Activated T-cell treated with anti-CD3 and anti-CD28 coated beads, Interleukin-2, amount 50 U/mL, for 4 hours (primary cell): ENCODE results near the gene KIAA0753. TPM values are rescaled to one million over a fixed set of nuclear protein-coding genes. Genes with fewer than 3 reads are reported as not detected.

ENCODE experiments used
- ATAC-seq, 2 donors: fragments of 200-7000 bp; cut with Tn5 transposase; one replicate each; pipeline ENCODE4 v1.10.0; 2021
- DNase-seq: peaks from one replicate; pipeline ENCODE4 v3.0.0-alpha.2; 2020
- H3K27me3 Mint-ChIP-seq: one replicate; pipeline ENCODE4 v1.8.0; 2021; ENCODE audit warnings: low read depth, mixed read lengths
- H3K36me3 Mint-ChIP-seq: one replicate; pipeline ENCODE4 v1.8.0; 2022; ENCODE audit warnings: mixed read lengths; ENCODE audit not compliant: insufficient read depth
- H3K4me1 Mint-ChIP-seq: one replicate; pipeline ENCODE4 v1.8.0; 2021; ENCODE audit warnings: low read depth, mixed read lengths
- H3K4me3 Mint-ChIP-seq: one replicate; pipeline ENCODE4 v1.8.0; 2021; ENCODE audit warnings: mild to moderate bottlenecking, moderate library complexity, mixed read lengths
- H3K9me3 Mint-ChIP-seq: one replicate; pipeline ENCODE4 v1.8.0; 2021; ENCODE audit warnings: mixed read lengths
- total RNA-seq, 3 donors: library from RNA; stranded (reverse); gene quantifications; one replicate each; pipeline ENCODE4 v1.2.1, GENCODE V29; 2021

The KIAA0753 gene
- total RNA-seq, 3 donors from 2014 or later: 16.9 to 19.2 (median 17.1) TPM

DNA sequence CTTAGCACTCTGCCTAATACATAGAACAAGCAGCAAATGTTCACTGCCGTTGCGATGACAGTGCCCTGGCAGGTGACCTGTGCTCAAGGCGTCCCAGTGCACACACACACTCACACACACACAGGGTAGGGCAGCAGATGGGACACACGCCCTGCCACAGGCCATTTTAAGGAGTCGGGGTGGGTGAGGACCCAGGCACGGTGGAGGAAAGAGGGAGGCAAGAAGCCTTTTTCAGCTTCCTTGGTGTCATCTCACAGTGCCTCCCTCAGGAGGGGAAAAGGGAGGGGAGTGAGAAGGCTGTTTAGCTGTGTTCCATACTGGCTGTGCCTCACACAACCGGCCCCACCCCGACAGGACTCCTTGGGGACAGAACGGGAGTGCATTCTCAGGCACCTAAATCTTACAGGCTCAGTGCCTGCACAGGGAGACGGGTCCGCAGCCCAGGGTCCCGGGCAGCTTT lies 85.6 kb downstream of the KIAA0753 start:
- Mint-ChIP-seq H3K36me3 (no peaks in the 10 kb centered on the region), H3K27me3 (peaks cover 39% of the 10 kb centered on the region), H3K9me3 (no peaks in the 10 kb centered on the region), H3K4me3 (peak overlapping the region; percentile 29), H3K4me1 (peaks cover 11% of the 10 kb centered on the region)
- ATAC-seq (no peak), DNase-seq (no peak)

GRCh38 chr17:6554342-6554741 lies 86.2 kb downstream of the KIAA0753 start:
- Mint-ChIP-seq H3K27me3 (peaks cover 39% of the 10 kb centered on the region), H3K4me3 (peak overlapping the region; percentile 29), H3K36me3 (no peaks in the 10 kb centered on the region), H3K9me3 (no peaks in the 10 kb centered on the region), H3K4me1 (peaks cover 11% of the 10 kb centered on the region)
- DNase-seq (no peak), ATAC-seq (no peak)

DNA sequence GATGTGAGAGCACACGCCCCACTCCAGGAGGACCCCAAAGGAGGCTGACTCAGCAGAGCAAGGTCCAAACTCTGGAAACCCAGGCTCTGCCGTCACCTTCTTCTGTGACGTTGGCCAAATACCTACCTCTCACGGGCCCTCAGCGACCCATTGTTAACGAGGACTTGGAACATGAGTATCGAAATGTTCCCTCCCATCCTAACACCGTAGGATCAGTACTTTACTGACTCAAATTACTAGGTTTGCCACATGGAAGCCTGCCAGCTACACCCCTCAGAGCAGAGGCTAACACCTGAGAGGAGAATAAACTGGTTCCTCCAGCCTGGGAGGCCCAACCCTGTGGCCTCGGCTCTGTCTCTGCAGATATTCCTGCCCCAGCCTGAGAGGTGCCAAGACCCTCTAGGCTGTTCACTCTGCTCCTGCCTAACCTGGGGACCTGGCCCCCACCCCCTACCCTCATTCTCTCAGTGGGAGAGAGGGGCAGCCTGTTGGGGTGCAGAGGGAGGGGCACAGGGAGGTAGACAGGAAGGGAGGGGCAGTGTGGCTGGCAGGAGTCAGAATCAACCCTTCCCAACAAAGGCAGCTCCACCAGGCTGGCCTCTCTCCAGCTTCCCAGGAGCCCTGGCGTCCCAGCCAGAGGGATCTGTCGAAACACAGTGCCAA lies 88.5 kb downstream of the KIAA0753 start:
- H3K4me3 Mint-ChIP-seq: no peak overlapping the region
- H3K9me3 Mint-ChIP-seq: no peaks in the 10 kb centered on the region
- H3K4me1 Mint-ChIP-seq: peaks cover 18% of the 10 kb centered on the region
- H3K27me3 Mint-ChIP-seq: peaks cover 29% of the 10 kb centered on the region
- DNase-seq (no peak), ATAC-seq (no peak)
- H3K36me3 Mint-ChIP-seq: no peaks in the 10 kb centered on the region

GRCh38 chr17:6551356-6551755 lies 89.2 kb downstream of the KIAA0753 start:
- no peak for DNase-seq
- H3K4me1 Mint-ChIP-seq: peaks cover 16% of the 10 kb centered on the region
- no peaks in the 10 kb centered on the region for H3K9me3 Mint-ChIP-seq
- H3K36me3 Mint-ChIP-seq: no peaks in the 10 kb centered on the region
- ATAC-seq: no peak
- peaks cover 25% of the 10 kb centered on the region for H3K27me3 Mint-ChIP-seq
- H3K4me3 Mint-ChIP-seq: no peak overlapping the region

GRCh38 chr17:6549384-6550036 lies 91.0 kb downstream of the KIAA0753 start:
- no peaks in the 10 kb centered on the region for H3K9me3 Mint-ChIP-seq
- no peaks in the 10 kb centered on the region for H3K36me3 Mint-ChIP-seq
- ATAC-seq: no peak
- no peak for DNase-seq
- peaks cover 15% of the 10 kb centered on the region for H3K27me3 Mint-ChIP-seq
- H3K4me1 Mint-ChIP-seq: peaks cover 7% of the 10 kb centered on the region
- no peak overlapping the region for H3K4me3 Mint-ChIP-seq

GRCh38 chr17:6548578-6549330 lies 91.8 kb downstream of the KIAA0753 start:
- no peak for DNase-seq
- H3K36me3 Mint-ChIP-seq: no peaks in the 10 kb centered on the region
- peaks cover 8% of the 10 kb centered on the region for H3K27me3 Mint-ChIP-seq
- H3K9me3 Mint-ChIP-seq: no peaks in the 10 kb centered on the region
- peaks cover 7% of the 10 kb centered on the region for H3K4me1 Mint-ChIP-seq
- peak; percentile 63 to 72 for ATAC-seq
- H3K4me3 Mint-ChIP-seq: no peak overlapping the region

DNA sequence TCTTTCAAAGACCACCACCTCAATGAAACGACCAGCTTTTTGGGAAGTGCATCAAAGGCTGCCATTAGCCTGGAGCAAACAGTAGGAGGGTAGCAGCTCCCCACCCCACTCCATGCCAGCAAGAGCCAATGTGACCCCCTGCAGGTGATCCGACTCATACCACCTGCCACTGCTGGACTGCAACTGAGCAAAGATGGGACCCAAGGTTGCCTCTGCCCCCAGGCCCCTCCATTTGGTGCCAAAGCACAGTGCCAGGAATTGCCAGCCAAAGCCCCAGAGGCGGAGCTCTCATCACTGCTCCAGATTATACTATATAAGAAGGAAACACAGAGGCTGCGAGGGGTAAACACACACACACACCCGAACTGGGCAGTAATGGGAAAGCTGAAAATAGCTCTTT lies 92.5 kb downstream of the KIAA0753 start:
- Mint-ChIP-seq H3K4me3 (no peak overlapping the region), H3K36me3 (no peaks in the 10 kb centered on the region), H3K27me3 (peaks cover 1% of the 10 kb centered on the region), H3K9me3 (no peaks in the 10 kb centered on the region), H3K4me1 (peaks cover 7% of the 10 kb centered on the region)
- DNase-seq (no peak), ATAC-seq (no peak)

DNA sequence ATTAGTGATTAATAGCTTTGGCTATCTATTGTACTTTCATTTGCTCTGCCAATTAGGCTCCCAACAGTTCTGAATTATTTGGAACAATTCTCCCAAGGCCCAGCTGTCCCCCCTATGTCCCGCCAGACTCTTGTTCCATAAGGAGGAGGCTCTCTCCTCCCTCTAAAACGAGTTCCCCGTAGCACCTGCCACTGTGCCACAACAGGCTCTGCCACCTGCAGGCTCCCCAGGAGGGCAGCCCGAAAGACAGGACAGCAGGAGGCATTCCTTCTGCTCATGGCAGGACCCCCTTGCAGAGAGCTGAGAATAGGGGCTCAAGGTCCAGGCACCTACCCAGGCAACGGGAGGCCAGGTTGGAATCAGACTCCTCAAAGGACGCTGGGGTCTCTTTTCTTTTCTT lies 93.2 kb downstream of the KIAA0753 start:
- Mint-ChIP-seq H3K4me1 (peaks cover 7% of the 10 kb centered on the region), H3K36me3 (no peaks in the 10 kb centered on the region), H3K4me3 (no peak overlapping the region), H3K27me3 (peaks cover 1% of the 10 kb centered on the region), H3K9me3 (no peaks in the 10 kb centered on the region)
- DNase-seq (no peak), ATAC-seq (no peak)

- no peak for DNase-seq
Measured at GRCh38 chr17:6546069-6546718, 94.3 kb downstream of the KIAA0753 start.

GRCh38 chr17:6545291-6545690 lies 95.2 kb downstream of the KIAA0753 start:
- ATAC-seq (no peak), DNase-seq (no peak)
- Mint-ChIP-seq H3K36me3 (no peaks in the 10 kb centered on the region), H3K4me3 (no peak overlapping the region), H3K4me1 (peaks cover 7% of the 10 kb centered on the region), H3K27me3 (peaks cover 1% of the 10 kb centered on the region), H3K9me3 (no peaks in the 10 kb centered on the region)

More at GRCh38 chr17:6546069-6546718, 94.3 kb downstream of the KIAA0753 start:
- peaks cover 7% of the 10 kb centered on the region for H3K4me1 Mint-ChIP-seq
- ATAC-seq: no peak
- no peaks in the 10 kb centered on the region for H3K36me3 Mint-ChIP-seq
- H3K4me3 Mint-ChIP-seq: no peak overlapping the region
- peaks cover 1% of the 10 kb centered on the region for H3K27me3 Mint-ChIP-seq
- no peaks in the 10 kb centered on the region for H3K9me3 Mint-ChIP-seq

- H3K9me3 Mint-ChIP-seq: no peaks in the 10 kb centered on the region
- H3K4me3 Mint-ChIP-seq: no peak overlapping the region
- DNase-seq (no peak), ATAC-seq (no peak)
- peaks cover 7% of the 10 kb centered on the region for H3K4me1 Mint-ChIP-seq
- no peaks in the 10 kb centered on the region for H3K36me3 Mint-ChIP-seq
- peaks cover 3% of the 10 kb centered on the region for H3K27me3 Mint-ChIP-seq
Measured at GRCh38 chr17:6544011-6544370, 96.5 kb downstream of the KIAA0753 start.

DNA sequence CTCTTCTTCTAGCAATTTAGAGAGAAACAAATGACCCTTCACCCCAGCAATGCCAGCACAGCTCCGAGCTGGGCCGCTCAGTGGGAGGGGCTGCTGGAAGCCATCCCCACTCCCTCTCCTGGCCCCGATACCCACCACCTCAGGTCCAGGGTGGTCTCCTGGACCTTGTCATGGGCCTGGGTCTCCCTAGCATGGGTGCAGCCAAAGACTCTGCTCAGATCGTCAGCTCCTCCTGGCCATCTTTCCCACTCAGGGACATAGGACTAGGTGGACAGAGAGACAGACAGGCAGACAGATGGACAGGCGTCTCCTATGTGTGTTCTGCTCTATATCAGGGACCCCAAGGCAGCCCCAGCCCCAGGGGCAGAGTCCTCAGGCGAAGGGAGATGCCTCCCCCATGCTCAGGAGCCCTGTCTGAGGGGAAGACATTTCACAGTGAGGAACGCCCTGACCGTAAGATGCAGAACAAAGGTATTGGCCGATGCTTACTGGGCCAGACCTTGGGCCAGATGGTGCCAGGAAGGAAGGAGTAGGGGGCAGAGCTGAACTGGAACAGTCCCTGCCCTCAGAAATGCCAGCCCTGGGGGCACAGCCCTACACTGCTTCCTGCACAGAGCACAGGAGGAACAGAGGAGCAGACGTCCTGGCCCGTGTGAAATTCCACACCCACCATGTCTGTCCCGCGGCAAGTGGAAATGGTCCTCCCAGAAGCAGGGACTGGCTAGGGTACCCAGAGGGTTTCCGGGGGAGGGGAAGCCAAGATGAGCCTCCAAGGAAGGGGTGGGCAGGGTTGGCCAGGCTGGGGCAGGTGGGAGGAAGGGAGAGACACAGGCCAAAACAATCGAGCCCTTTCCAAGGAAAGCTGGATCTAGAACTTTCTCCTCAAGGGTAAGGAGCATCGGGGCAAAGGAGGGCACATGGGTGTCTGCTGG lies 97.2 kb downstream of the KIAA0753 start:
- DNase-seq: no peak
- ATAC-seq: no peak
- H3K27me3 Mint-ChIP-seq: peaks cover 4% of the 10 kb centered on the region
- no peak overlapping the region for H3K4me3 Mint-ChIP-seq
- no peaks in the 10 kb centered on the region for H3K36me3 Mint-ChIP-seq
- no peaks in the 10 kb centered on the region for H3K9me3 Mint-ChIP-seq
- H3K4me1 Mint-ChIP-seq: peaks cover 2% of the 10 kb centered on the region

DNA sequence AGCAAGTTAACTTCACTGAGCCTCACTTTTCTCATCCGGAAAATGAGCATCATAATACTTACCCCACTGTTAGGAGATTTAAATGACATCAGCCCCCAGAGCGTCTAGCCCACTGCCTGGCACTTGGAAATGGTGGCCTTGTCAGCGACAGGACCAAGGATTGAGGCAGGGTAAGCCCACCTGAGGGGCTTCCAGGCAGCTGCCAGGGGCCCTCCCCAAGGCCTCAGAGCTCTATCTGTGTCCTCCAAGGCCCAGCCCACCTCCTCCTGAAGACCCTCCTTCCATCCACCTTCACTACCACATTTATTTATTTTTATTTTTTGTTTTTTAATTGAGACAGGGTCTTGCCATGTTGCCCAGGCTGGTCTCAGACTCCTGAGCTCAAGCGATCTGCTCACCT lies 97.9 kb downstream of the KIAA0753 start:
- Mint-ChIP-seq H3K4me3 (no peak overlapping the region), H3K4me1 (no peaks in the 10 kb centered on the region), H3K9me3 (no peaks in the 10 kb centered on the region), H3K36me3 (no peaks in the 10 kb centered on the region), H3K27me3 (peaks cover 3% of the 10 kb centered on the region)
- DNase-seq (no peak), ATAC-seq (no peak)
